Measurements from ENCODE around the gene CCNA2.

DNA sequence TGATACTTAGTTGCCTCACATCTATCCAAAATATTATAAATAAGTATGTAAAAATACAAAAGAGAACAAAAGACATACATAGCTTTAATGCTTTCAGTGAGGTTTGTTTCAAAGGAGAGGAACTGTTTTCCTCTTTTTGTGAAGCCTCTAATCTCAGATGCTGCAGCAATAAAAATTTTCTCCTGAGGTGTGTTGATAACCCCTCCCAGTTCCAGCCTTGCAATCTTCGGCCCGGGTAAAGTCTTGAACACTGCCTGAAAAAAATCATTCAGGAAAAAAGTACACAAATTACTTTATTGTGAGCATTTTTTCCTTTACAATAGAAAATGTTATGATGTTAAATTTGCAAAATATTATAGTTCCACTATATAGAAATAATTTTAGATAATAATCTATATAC is 37.7 kb upstream of the CCNA2 start:
- TF ChIP-seq, protein P1, sequence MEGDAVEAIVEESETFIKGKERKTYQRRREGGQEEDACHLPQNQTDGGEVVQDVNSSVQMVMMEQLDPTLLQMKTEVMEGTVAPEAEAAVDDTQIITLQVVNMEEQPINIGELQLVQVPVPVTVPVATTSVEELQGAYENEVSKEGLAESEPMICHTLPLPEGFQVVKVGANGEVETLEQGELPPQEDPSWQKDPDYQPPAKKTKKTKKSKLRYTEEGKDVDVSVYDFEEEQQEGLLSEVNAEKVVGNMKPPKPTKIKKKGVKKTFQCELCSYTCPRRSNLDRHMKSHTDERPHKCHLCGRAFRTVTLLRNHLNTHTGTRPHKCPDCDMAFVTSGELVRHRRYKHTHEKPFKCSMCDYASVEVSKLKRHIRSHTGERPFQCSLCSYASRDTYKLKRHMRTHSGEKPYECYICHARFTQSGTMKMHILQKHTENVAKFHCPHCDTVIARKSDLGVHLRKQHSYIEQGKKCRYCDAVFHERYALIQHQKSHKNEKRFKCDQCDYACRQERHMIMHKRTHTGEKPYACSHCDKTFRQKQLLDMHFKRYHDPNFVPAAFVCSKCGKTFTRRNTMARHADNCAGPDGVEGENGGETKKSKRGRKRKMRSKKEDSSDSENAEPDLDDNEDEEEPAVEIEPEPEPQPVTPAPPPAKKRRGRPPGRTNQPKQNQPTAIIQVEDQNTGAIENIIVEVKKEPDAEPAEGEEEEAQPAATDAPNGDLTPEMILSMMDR (conservative IDR thresholded peaks at IDR 0.05; ENCODE audit: low read length): no peak
- TF ChIP-seq EZH2phosphoT487 (IDR thresholded peaks at IDR 0.05; ENCODE audit: borderline replicate concordance, low read depth, low read length): no peak

All from OCI-LY7 (cell line).